NT2/D1 (cell line): ENCODE measurements around the gene CAAP1.

Experiments used
- YY1 ChIP-seq: IDR thresholded peaks from 2 replicates; pipeline ENCODE4 v1.6.1; 2011; ENCODE audit not compliant: insufficient read length, insufficient read depth
- ZNF274 ChIP-seq: IDR thresholded peaks from 2 replicates; pipeline ENCODE4 v1.6.1; 2011; ENCODE audit warnings: mild to moderate bottlenecking, low read depth, low read length

DNA sequence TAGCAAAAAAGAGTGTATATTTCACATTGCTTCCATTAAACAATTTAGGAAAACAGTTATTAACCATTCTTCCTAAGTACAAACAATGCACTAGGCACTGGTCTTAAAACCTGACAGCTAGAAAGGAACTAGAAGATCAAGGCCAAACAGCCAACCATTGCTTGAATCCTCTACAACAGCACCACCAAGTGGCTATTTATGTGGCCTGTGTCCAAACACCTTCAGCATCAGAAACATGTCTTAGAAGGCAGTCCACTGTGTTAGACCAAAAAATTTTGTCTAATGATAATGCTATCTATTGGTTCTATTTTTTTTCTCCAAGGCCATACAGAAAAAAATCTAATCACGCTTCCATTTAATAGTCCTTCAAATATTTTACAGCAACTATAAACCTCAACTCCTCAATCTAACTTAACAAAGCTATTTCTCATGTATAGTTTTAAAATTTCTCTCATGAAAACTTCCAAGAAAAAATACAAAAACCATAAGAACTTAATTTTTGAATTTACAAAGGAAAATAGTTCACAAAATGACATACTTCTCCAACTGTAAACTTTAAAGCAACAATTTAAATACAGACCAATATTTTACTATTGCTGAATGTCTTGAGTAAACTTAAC is 36.1 kb downstream of the CAAP1 start:
- TF ChIP-seq ZNF274 (no peak), YY1 (no peak)
